Neural progenitor cell (in vitro differentiated cells): ENCODE measurements around the gene PTPRU. TPM values are rescaled to one million over a fixed set of nuclear protein-coding genes. Genes with fewer than 3 reads are reported as not detected.

Experiments used
- DNase-seq: peaks from one replicate; pipeline ENCODE4 v3.0.0-alpha.2; 2016; ENCODE audit warnings: low spot score
- H2AFZ ChIP-seq: fragments of 200-600 bp; sonication (generic); replicated peaks from 2 replicates; pipeline ENCODE4 v1.6.1; 2016; ENCODE audit warnings: antibody characterized with exemption
- H3F3A ChIP-seq: fragments of 200-600 bp; sonication (generic); 2 replicates; pipeline ENCODE4 v1.6.1; 2016; ENCODE audit warnings: antibody characterized with exemption, low read depth
- H3K27ac ChIP-seq: fragments of 200-600 bp; sonication (generic); 2 replicates; pipeline ENCODE4 v1.5.1; 2016; ENCODE audit warnings: mild to moderate bottlenecking
- H3K27me3 ChIP-seq: fragments of 200-600 bp; sonication (generic); 2 replicates; pipeline ENCODE4 v1.6.1; 2016; ENCODE audit warnings: mild to moderate bottlenecking, moderate library complexity
- H3K36me3 ChIP-seq: fragments of 200-600 bp; sonication (generic); 2 replicates; pipeline ENCODE4 v1.5.1; 2016
- H3K4me1 ChIP-seq: fragments of 200-600 bp; sonication (generic); 2 replicates; pipeline ENCODE4 v1.6.1; 2016; ENCODE audit warnings: mixed run types
- H3K4me2 ChIP-seq: fragments of 200-600 bp; sonication (generic); 2 replicates; pipeline ENCODE4 v1.6.1; 2016
- H3K4me3 ChIP-seq: fragments of 200-600 bp; sonication (generic); 2 replicates; pipeline ENCODE4 v1.5.1; 2016
- H3K79me2 ChIP-seq: fragments of 200-600 bp; sonication (generic); 2 replicates; pipeline ENCODE4 v1.6.1; 2016; ENCODE audit warnings: low read depth
- H3K9ac ChIP-seq: fragments of 200-600 bp; sonication (generic); 2 replicates; pipeline ENCODE4 v1.6.1; 2016
- H3K9me3 ChIP-seq: fragments of 200-600 bp; sonication (generic); 2 replicates; pipeline ENCODE4 v1.5.1; 2016; ENCODE audit warnings: low read depth
- H4K20me1 ChIP-seq: fragments of 200-600 bp; sonication (generic); 2 replicates; pipeline ENCODE4 v1.6.1; 2016; ENCODE audit warnings: low read depth
- H3K27ac Mint-ChIP-seq: 3 replicates; pipeline ENCODE4 v1.8.0; 2021; ENCODE audit warnings: mixed read lengths
- H3K27me3 Mint-ChIP-seq: 2 replicates; pipeline ENCODE4 v1.8.0; 2022; ENCODE audit warnings: low read depth, mild to moderate bottlenecking, inconsistent platforms, moderate library complexity, mixed read lengths; ENCODE audit not compliant: insufficient read depth
- H3K36me3 Mint-ChIP-seq: 3 replicates; pipeline ENCODE4 v1.8.0; 2021; ENCODE audit warnings: mixed read lengths
- H3K4me1 Mint-ChIP-seq: 3 replicates; pipeline ENCODE4 v1.8.0; 2021; ENCODE audit warnings: mixed read lengths
- H3K4me3 Mint-ChIP-seq: 3 replicates; pipeline ENCODE4 v1.8.0; 2021; ENCODE audit warnings: mild to moderate bottlenecking, moderate library complexity, mixed read lengths
- H3K9me3 Mint-ChIP-seq: 3 replicates; pipeline ENCODE4 v1.8.0; 2020; ENCODE audit warnings: mixed read lengths
- EZH2 ChIP-seq: fragments of 200-600 bp; sonication (generic); IDR thresholded peaks from 2 replicates; pipeline ENCODE4 v1.6.1; 2017; ENCODE audit warnings: antibody characterized with exemption, mild to moderate bottlenecking, moderate library complexity
- EZH2phosphoT487 ChIP-seq: fragments of 200-600 bp; sonication (generic); IDR thresholded peaks from 2 replicates; pipeline ENCODE4 v1.6.1; 2017; ENCODE audit warnings: antibody characterized with exemption
- total RNA-seq: library from RNA; depleted of rRNA; stranded (reverse); fragments of >200 nt; gene quantifications from 2 replicates; pipeline ENCODE4 v1.2.3, GENCODE V29; 2015; ENCODE audit warnings: low replicate concordance
- TF ChIP-seq, protein P1 (sequence below): fragments of 200-600 bp; sonication (generic); IDR thresholded peaks from 2 replicates; pipeline ENCODE4 v1.5.1; 2017; ENCODE audit warnings: antibody characterized with exemption, mild to moderate bottlenecking

Gene PTPRU
- total RNA-seq, 1 donor from 2014 or later, result 29.5 TPM

DNA sequence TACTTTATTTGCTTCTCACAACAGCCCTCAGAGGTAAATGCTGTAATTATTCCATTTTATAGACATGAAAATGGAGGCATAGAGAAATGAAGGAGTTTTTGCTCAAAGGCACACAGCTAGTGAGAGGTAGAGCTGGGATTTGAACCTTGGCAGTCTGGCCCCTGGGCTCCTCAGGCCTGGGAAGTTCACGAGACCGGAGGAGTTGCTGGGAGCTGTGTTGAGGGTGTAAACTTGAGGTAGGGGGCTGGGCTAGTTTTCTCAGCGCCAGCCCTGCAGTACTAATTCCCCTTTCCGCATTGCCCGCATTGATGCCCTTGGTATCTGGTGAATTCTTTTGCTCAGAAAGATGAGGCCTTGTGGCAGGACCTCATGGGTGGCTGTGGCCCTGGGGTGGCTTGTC, 73.3 kb downstream of the PTPRU start:
- Histone ChIP-seq H3F3A (no peaks in the 10 kb centered on the region), H3K9me3 (no peaks in the 10 kb centered on the region), H4K20me1 (no peaks in the 10 kb centered on the region), H3K27me3 (no peaks in the 10 kb centered on the region), H3K36me3 (no peaks in the 10 kb centered on the region), H3K4me1 (no peaks in the 10 kb centered on the region), H2AFZ (no peak overlapping the region), H3K4me3 (no peak overlapping the region), H3K9ac (no peak overlapping the region), H3K79me2 (no peaks in the 10 kb centered on the region), H3K4me2 (no peak overlapping the region), H3K27ac (no peak overlapping the region)
- Mint-ChIP-seq H3K9me3 (no peaks in the 10 kb centered on the region), H3K4me3 (no peak overlapping the region), H3K4me1 (peaks cover 3% of the 10 kb centered on the region), H3K27ac (no peak overlapping the region), H3K36me3 (peaks cover 20% of the 10 kb centered on the region), H3K27me3 (no peaks in the 10 kb centered on the region)
- TF ChIP-seq EZH2 (no peak), EZH2phosphoT487 (no peak)
- no peak for DNase-seq

DNA sequence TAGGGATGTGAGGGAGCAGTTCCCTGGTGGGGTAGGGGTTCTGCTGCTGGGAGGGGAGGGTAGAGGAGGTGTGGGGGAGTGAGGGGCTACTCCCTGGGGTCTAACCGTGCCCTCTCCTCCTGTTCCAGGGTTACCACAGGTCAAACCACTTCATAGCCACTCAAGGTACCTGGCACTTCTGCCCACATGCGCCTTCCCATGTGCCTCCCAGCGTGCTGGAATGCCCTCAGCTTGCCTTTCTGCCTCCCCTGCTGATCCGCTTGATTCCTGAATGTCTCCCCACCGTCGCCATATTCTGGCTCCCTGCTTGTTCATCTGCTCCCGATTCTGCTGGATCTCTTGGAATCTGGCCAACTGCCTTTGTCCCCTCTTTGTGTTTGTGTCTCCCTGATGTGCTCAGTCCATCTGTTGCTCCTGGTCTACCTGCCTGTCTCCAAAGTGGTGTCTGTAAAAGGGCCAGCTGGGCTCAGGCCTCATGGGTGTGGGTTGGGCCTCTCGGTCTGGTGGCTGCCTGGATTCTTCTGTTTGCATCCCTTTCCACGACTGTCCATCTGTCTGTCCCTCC, 74.4 kb downstream of the PTPRU start:
- no peaks in the 10 kb centered on the region for H3F3A ChIP-seq
- no peak overlapping the region for H3K27ac Mint-ChIP-seq
- H3K27me3 ChIP-seq, result no peaks in the 10 kb centered on the region
- no peaks in the 10 kb centered on the region for H3K9me3 Mint-ChIP-seq
- no peaks in the 10 kb centered on the region for H4K20me1 ChIP-seq
- H3K27ac ChIP-seq, result no peak overlapping the region
- H3K79me2 ChIP-seq, result no peaks in the 10 kb centered on the region
- no peaks in the 10 kb centered on the region for H3K4me1 ChIP-seq
- H2AFZ ChIP-seq, result no peak overlapping the region
- H3K4me3 Mint-ChIP-seq, result no peak overlapping the region
- no peaks in the 10 kb centered on the region for H3K9me3 ChIP-seq
- H3K4me1 Mint-ChIP-seq, result peaks cover 3% of the 10 kb centered on the region
- TF ChIP-seq, protein P1, sequence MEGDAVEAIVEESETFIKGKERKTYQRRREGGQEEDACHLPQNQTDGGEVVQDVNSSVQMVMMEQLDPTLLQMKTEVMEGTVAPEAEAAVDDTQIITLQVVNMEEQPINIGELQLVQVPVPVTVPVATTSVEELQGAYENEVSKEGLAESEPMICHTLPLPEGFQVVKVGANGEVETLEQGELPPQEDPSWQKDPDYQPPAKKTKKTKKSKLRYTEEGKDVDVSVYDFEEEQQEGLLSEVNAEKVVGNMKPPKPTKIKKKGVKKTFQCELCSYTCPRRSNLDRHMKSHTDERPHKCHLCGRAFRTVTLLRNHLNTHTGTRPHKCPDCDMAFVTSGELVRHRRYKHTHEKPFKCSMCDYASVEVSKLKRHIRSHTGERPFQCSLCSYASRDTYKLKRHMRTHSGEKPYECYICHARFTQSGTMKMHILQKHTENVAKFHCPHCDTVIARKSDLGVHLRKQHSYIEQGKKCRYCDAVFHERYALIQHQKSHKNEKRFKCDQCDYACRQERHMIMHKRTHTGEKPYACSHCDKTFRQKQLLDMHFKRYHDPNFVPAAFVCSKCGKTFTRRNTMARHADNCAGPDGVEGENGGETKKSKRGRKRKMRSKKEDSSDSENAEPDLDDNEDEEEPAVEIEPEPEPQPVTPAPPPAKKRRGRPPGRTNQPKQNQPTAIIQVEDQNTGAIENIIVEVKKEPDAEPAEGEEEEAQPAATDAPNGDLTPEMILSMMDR, result no peak
- TF ChIP-seq EZH2phosphoT487 (no peak), EZH2 (no peak)
- no peak overlapping the region for H3K4me3 ChIP-seq
- peaks cover 24% of the 10 kb centered on the region for H3K36me3 Mint-ChIP-seq
- H3K36me3 ChIP-seq, result no peaks in the 10 kb centered on the region
- H3K9ac ChIP-seq, result no peak overlapping the region
- H3K4me2 ChIP-seq, result no peak overlapping the region
- DNase-seq, result no peak
- no peaks in the 10 kb centered on the region for H3K27me3 Mint-ChIP-seq

DNA sequence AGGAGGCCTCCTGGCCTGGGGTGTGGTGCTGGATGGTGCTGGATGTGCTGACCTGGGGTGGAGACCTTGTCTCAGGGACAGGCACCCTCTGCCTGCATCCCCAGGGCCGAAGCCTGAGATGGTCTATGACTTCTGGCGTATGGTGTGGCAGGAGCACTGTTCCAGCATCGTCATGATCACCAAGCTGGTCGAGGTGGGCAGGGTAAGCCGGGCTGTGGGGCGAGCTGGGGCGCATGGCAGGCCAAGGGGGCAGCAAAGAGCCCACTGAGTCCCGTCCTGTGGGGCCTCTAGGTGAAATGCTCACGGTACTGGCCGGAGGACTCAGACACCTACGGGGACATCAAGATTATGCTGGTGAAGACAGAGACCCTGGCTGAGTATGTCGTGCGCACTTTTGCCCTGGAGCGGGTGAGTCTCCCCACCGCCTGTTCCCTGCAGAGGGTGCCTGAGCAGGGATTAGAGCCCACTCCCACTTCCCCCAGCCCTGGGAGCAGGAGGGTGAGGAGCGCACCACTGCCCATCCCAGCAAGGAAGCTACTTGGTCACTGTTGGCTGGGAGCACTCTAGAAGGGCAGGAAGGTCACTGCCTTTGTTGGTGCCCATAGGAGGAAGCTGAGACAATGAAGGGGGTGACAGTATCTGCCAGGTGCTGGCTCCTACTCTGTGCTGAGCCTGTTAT, 75.2 kb downstream of the PTPRU start:
- no peaks in the 10 kb centered on the region for H3K36me3 ChIP-seq
- Mint-ChIP-seq H3K9me3 (no peaks in the 10 kb centered on the region), H3K27ac (no peak overlapping the region), H3K36me3 (peaks cover 20% of the 10 kb centered on the region), H3K4me1 (no peaks in the 10 kb centered on the region), H3K4me3 (no peak overlapping the region), H3K27me3 (peaks cover 2% of the 10 kb centered on the region)
- H3K4me3 ChIP-seq, result no peak overlapping the region
- H3K4me1 ChIP-seq, result no peaks in the 10 kb centered on the region
- H3K9ac ChIP-seq, result no peak overlapping the region
- H3K4me2 ChIP-seq, result no peak overlapping the region
- DNase-seq, result no peak
- no peaks in the 10 kb centered on the region for H3K79me2 ChIP-seq
- H3K27me3 ChIP-seq, result no peaks in the 10 kb centered on the region
- TF ChIP-seq, protein P1, result no peak
- no peak for TF ChIP-seq EZH2
- TF ChIP-seq EZH2phosphoT487, result no peak
- H2AFZ ChIP-seq, result no peak overlapping the region
- no peak overlapping the region for H3K27ac ChIP-seq
- H3K9me3 ChIP-seq, result no peaks in the 10 kb centered on the region
- no peaks in the 10 kb centered on the region for H4K20me1 ChIP-seq
- H3F3A ChIP-seq, result no peaks in the 10 kb centered on the region
